ENCODE measurements around the gene TRMT61A.

The TRMT61A gene

GRCh38 chr14:103528587-103529382 lies at the start of gene TRMT61A:
TSS of gene TRMT61A (plus strand) at chr14:103529196. CDS start at chr14:103529979, 783 bp downstream.
- DNase-seq: peak; percentile 31 to 85

GRCh38 chr14:103480595-103480994 lies 48.4 kb upstream of the TRMT61A start:
- DNase-seq: no peak

GRCh38 chr14:103483600-103483999 lies 45.4 kb upstream of the TRMT61A start:
- no peak for DNase-seq

GRCh38 chr14:103485504-103485903 lies 43.5 kb upstream of the TRMT61A start:
- DNase-seq: no peak

- DNase-seq: no peak
Observed at GRCh38 chr14:103488071-103488470, 40.9 kb upstream of the TRMT61A start.

GRCh38 chr14:103488960-103489359 lies 40.0 kb upstream of the TRMT61A start:
- DNase-seq: no peak

GRCh38 chr14:103489621-103490020 lies 39.4 kb upstream of the TRMT61A start:
- no peak for DNase-seq

- DNase-seq: no peak
Observed at GRCh38 chr14:103491691-103492090, 37.3 kb upstream of the TRMT61A start.

GRCh38 chr14:103492156-103492925 lies 36.7 kb upstream of the TRMT61A start:
- DNase-seq: no peak

GRCh38 chr14:103495854-103496253 lies 33.1 kb upstream of the TRMT61A start:
- no peak for DNase-seq

- no peak for DNase-seq
Observed at GRCh38 chr14:103496776-103497175, 32.2 kb upstream of the TRMT61A start.

GRCh38 chr14:103499709-103500108 lies 29.3 kb upstream of the TRMT61A start:
- no peak for DNase-seq

GRCh38 chr14:103500148-103500990 lies 28.6 kb upstream of the TRMT61A start:
- DNase-seq: peak in 1 of 2 experiments; percentile 62

- DNase-seq: no peak
Observed at GRCh38 chr14:103501041-103501870, 27.7 kb upstream of the TRMT61A start.

- DNase-seq: no peak
Observed at GRCh38 chr14:103501921-103502669, 26.9 kb upstream of the TRMT61A start.

GRCh38 chr14:103502877-103503276 lies 26.1 kb upstream of the TRMT61A start:
- no peak for DNase-seq

GRCh38 chr14:103503296-103503695 lies 25.7 kb upstream of the TRMT61A start:
- no peak for DNase-seq

GRCh38 chr14:103504991-103505565 lies 23.9 kb upstream of the TRMT61A start:
- no peak for DNase-seq

GRCh38 chr14:103507751-103508150 lies 21.2 kb upstream of the TRMT61A start:
- DNase-seq: no peak

- no peak for DNase-seq
Observed at GRCh38 chr14:103508521-103509329, 20.3 kb upstream of the TRMT61A start.

Data from SW 1271 (cell line).